ENCODE data around the gene GJC1. TPM values are rescaled to one million over a fixed set of nuclear protein-coding genes. Genes with fewer than 3 reads are reported as not detected.

The GJC1 gene
- total RNA-seq, 2 donors from 2014 or later: 1.6 to 2.6 TPM

GRCh38 chr17:44751806-44752205, 78.3 kb downstream of the GJC1 start:
- no peaks in the 10 kb centered on the region for H3K4me1 ChIP-seq
- intact Hi-C loops (cut with DNase I): no loop called here
- H3K27me3 ChIP-seq: no peaks in the 10 kb centered on the region
- no peaks in the 10 kb centered on the region for H3K9me3 ChIP-seq
- TF ChIP-seq CTCF (IDR thresholded peaks at IDR 0.05) (no peak), POLR2A (IDR thresholded peaks at IDR 0.05) (no peak)
- ATAC-seq (no peak), DNase-seq (no peak)
- H3K36me3 ChIP-seq (replicated peaks in 1 of 2; ENCODE audit: insufficient read depth in 1 of 2, low read depth in 2 of 2): no peaks in the 10 kb centered on the region
- WGBS, 2 donors: 80 to 86% methylated on average over 10 of the region's 10 CpGs
- H3K27ac ChIP-seq: no peak overlapping the region
- H3K4me3 ChIP-seq: no peak overlapping the region

GRCh38 chr17:44751331-44751730, 78.8 kb downstream of the GJC1 start:
- H3K36me3 ChIP-seq (replicated peaks in 1 of 2; ENCODE audit: insufficient read depth in 1 of 2, low read depth in 2 of 2): no peaks in the 10 kb centered on the region
- H3K27me3 ChIP-seq: no peaks in the 10 kb centered on the region
- ATAC-seq (no peak), DNase-seq (no peak)
- no peak overlapping the region for H3K27ac ChIP-seq
- TF ChIP-seq CTCF (IDR thresholded peaks at IDR 0.05) (no peak), POLR2A (IDR thresholded peaks at IDR 0.05) (no peak)
- H3K4me3 ChIP-seq: no peak overlapping the region
- intact Hi-C loops (cut with DNase I): no loop called here
- 81 to 82% methylated on average over 6 to 7 of the region's 7 CpGs for WGBS, 2 donors
- no peaks in the 10 kb centered on the region for H3K4me1 ChIP-seq
- H3K9me3 ChIP-seq: no peaks in the 10 kb centered on the region

DNA sequence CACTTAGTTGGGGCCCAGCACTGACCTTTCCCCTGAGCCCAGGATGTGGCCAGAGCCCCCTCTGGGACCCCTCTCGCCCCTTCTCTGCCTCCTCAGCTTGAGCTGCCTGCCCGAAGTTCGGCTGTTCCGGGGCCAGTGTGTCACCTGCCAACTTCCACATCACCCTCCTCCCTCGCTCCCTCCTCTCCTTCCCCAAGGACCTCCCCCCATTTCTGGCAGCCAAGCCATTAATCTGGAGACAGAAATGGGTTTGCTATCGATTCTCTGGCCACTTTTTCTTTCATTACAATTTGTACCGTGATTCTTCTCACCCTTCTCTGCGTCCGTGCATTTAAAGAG, 80.1 kb downstream of the GJC1 start:
- Histone ChIP-seq H3K4me3 (no peak overlapping the region), H3K27me3 (no peaks in the 10 kb centered on the region), H3K4me1 (no peaks in the 10 kb centered on the region), H3K36me3 (replicated peaks in 1 of 2; ENCODE audit: insufficient read depth in 1 of 2, low read depth in 2 of 2) (no peaks in the 10 kb centered on the region), H3K27ac (no peak overlapping the region), H3K9me3 (no peaks in the 10 kb centered on the region)
- intact Hi-C loops (cut with DNase I): no loop called here
- no peak for ATAC-seq
- 69 to 72% methylated on average over 9 of the region's 9 CpGs for WGBS, 2 donors
- DNase-seq: no peak
- no peak for TF ChIP-seq CTCF (IDR thresholded peaks at IDR 0.05)
- TF ChIP-seq POLR2A (IDR thresholded peaks at IDR 0.05): no peak

- H3K4me3 ChIP-seq: no peak overlapping the region
- ATAC-seq: no peak
- no peaks in the 10 kb centered on the region for H3K9me3 ChIP-seq
- H3K27ac ChIP-seq: no peak overlapping the region
- intact Hi-C loops (cut with DNase I): no loop called here
- WGBS, 2 donors: 85 to 87% methylated on average over 10 to 18 of the region's 19 CpGs
- no peak for DNase-seq
- H3K27me3 ChIP-seq: no peaks in the 10 kb centered on the region
- TF ChIP-seq CTCF (IDR thresholded peaks at IDR 0.05) (no peak), POLR2A (IDR thresholded peaks at IDR 0.05) (no peak)
- H3K4me1 ChIP-seq: no peaks in the 10 kb centered on the region
- no peaks in the 10 kb centered on the region for H3K36me3 ChIP-seq (replicated peaks in 1 of 2; ENCODE audit: insufficient read depth in 1 of 2, low read depth in 2 of 2)
Observed at GRCh38 chr17:44749076-44749979, 80.8 kb downstream of the GJC1 start.

Other genes starting within 250 kb of the GJC1 start
- gene MEIOC, start 173.8 kb downstream of the GJC1 start, total RNA-seq: not detected
- gene CCDC43, start 140.5 kb downstream of the GJC1 start, total RNA-seq: 1 to 10 TPM; 5.9 to 7.0 TPM
- 1 to 10 TPM; 2.0 to 3.4 TPM for gene DBF4B, start 121.6 kb downstream of the GJC1 start, total RNA-seq
- gene ADAM11, start 71.3 kb downstream of the GJC1 start, total RNA-seq: under 1 TPM; under 0.01 TPM
- 1 to 10 TPM in 1 of 2 donors, not detected in 1; 9.6 TPM for gene HIGD1B, start 17.6 kb upstream of the GJC1 start, total RNA-seq
- gene EFTUD2, start 69.2 kb upstream of the GJC1 start, total RNA-seq: 10 to 100 TPM; 31.6 to 49.8 TPM
- 1 to 10 TPM; 2.0 to 7.0 TPM for gene GFAP, start 85.2 kb upstream of the GJC1 start, total RNA-seq
- under 1 TPM in 1 of 2 donors, not detected in 1; 0.26 TPM for gene KIF18B, start 117.5 kb upstream of the GJC1 start, total RNA-seq
- 1 to 10 TPM; 2.3 to 2.9 TPM for gene C1QL1, start 138.0 kb upstream of the GJC1 start, total RNA-seq
- 10 to 100 TPM; 19.8 to 20.8 TPM for gene DCAKD, start 221.3 kb upstream of the GJC1 start, total RNA-seq
- 10 to 100 TPM; 26.5 to 33.9 TPM for gene NMT1, start 231.0 kb upstream of the GJC1 start, total RNA-seq